Spleen (tissue), 13 donors: Measurements from ENCODE around the gene BLZF1. TPM values are rescaled to one million over a fixed set of nuclear protein-coding genes. Genes with fewer than 3 reads are reported as not detected.

ENCODE experiments used
- DNase-seq: peaks from one replicate; pipeline ENCODE4 v3.0.0-alpha.2; 2020
- H3K27ac ChIP-seq, 8 donors: fragments of 200-600 bp; sonication (generic) in 7 of 8; 1 replicate in 4 of 8; 2 replicates in 4 of 8; pipeline versions ENCODE4 v1.5.0 to v1.8.0; 2016 to 2021; ENCODE audit warnings: inconsistent platforms in 4 of 8, mild to moderate bottlenecking in 4 of 8, moderate library complexity in 1 of 8
- H3K27me3 ChIP-seq, 7 donors: fragments of 200-600 bp; sonication (generic) in 6 of 7; replicated peaks in 1 of 7; 1 replicate in 4 of 7; 2 replicates in 3 of 7; pipeline versions ENCODE4 v1.5.0 to v1.8.0; 2016 to 2021; ENCODE audit warnings: inconsistent platforms in 3 of 7, mild to moderate bottlenecking in 1 of 7
- H3K36me3 ChIP-seq, 6 donors: fragments of 200-600 bp; sonication (generic) in 5 of 6; 1 replicate in 4 of 6; 2 replicates in 2 of 6; pipeline versions ENCODE4 v1.5.0 to v1.8.0; 2016 to 2021; ENCODE audit warnings: inconsistent platforms in 2 of 6
- H3K4me1 ChIP-seq, 6 donors: fragments of 200-600 bp; sonication (generic) in 5 of 6; 1 replicate in 3 of 6; 2 replicates in 3 of 6; pipeline versions ENCODE4 v1.5.0 to v1.8.0; 2016 to 2021; ENCODE audit warnings: inconsistent platforms in 3 of 6
- H3K4me3 ChIP-seq, 8 donors: fragments of 200-600 bp; sonication (generic) in 7 of 8; 1 replicate in 4 of 8; 2 replicates in 4 of 8; pipeline versions ENCODE4 v1.5.0 to v1.8.0; 2016 to 2021; ENCODE audit warnings: inconsistent platforms in 4 of 8, mild to moderate bottlenecking in 4 of 8, moderate library complexity in 2 of 8
- H3K9me3 ChIP-seq, 8 donors: fragments of 200-600 bp; sonication (generic) in 7 of 8; 1 replicate in 4 of 8; 2 replicates in 4 of 8; pipeline versions ENCODE4 v1.5.0 to v1.8.0; 2016 to 2021; ENCODE audit warnings: inconsistent platforms in 4 of 8
- POLR2A ChIP-seq, 3 donors: fragments of 450-650 bp; IDR thresholded peaks; one replicate each; pipeline ENCODE4 v1.5.1; 2017; ENCODE audit warnings: antibody characterized with exemption in 3 of 3, mild to moderate bottlenecking in 1 of 3
- POLR2AphosphoS5 ChIP-seq, 3 donors: sonication (generic); formaldehyde crosslinking; IDR thresholded peaks; one replicate each; pipeline ENCODE4 v1.5.1; 2017; ENCODE audit warnings: antibody characterized with exemption in 3 of 3
- WGBS, 5 donors: extraction: QIAGEN DNeasy Blood & Tissue Kit in 3 of 5; methylation state at CpG; one replicate each; pipeline versions ENCODE4 v1.1.5 to v1.1.7; 2013 to 2018; 5-methylcytosine and 5-hydroxymethylcytosine counted together
- intact Hi-C: fragments of 100-400 bp; cut with DNase I; formaldehyde crosslinking; loops from one replicate; pipeline ENCODE4 v1.15.0; 2023; ENCODE audit warnings: low total_unique reads
- long read RNA-seq, 2 donors: transcript quantifications; one replicate each; lab custom pipeline, GENCODE V29; 2026
- polyA plus RNA-seq, 3 donors: library from polyadenylated mRNA; stranded (reverse); fragments of 200-250 nt; gene quantifications; one replicate each; pipeline ENCODE4 v1.2.1, GENCODE V29; 2013
- total RNA-seq, 7 donors: library from RNA; depleted of rRNA in 3 of 7; stranded (reverse); fragments of >200 nt in 3 of 7; fragmentation: NEBNext Ultra II Directional in 4 of 7; extraction: Animal tissue kit (Norgen Biotek cat#: 25700) in 4 of 7; gene quantifications; one replicate each; pipeline versions ENCODE4 v1.1.0 to v1.2.1, GENCODE V29; 2016 to 2021
- TF ChIP-seq, protein P1 (sequence below), 11 experiments: fragments of 200-600 bp in 7 of 11; fragments of 450-650 bp in 4 of 11; sonication (generic) in 4 of 11; IDR thresholded peaks in 8 of 11; conservative IDR thresholded peaks in 3 of 11; 1 replicate in 7 of 11; 2 replicates in 4 of 11; pipeline versions ENCODE4 v1.4.0 to v1.8.0; 2016 to 2021; ENCODE audit warnings: antibody characterized with exemption in 11 of 11, inconsistent platforms in 4 of 11, mild to moderate bottlenecking in 1 of 11
- donor health status: healthy with polysubstance abuse.
- donor health status: DM: no; HTN: no; CAD: no; lungs with moderate emphysema.
- donor health status: DM: no; HTN: no; CAD: no.
- donor health status: Bipolar disorder and iron deficiency.
- donor health status: healthy.
- donor health status: DM: no; HTN: no; CAD: no.
- donor health status: DM: yes; HTN: yes; CAD: no.

BLZF1 gene, protein sequence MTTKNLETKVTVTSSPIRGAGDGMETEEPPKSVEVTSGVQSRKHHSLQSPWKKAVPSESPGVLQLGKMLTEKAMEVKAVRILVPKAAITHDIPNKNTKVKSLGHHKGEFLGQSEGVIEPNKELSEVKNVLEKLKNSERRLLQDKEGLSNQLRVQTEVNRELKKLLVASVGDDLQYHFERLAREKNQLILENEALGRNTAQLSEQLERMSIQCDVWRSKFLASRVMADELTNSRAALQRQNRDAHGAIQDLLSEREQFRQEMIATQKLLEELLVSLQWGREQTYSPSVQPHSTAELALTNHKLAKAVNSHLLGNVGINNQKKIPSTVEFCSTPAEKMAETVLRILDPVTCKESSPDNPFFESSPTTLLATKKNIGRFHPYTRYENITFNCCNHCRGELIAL
- total RNA-seq, result 10 to 100 TPM; 16.9 to 33.8 (median 23.0) TPM
- polyA plus RNA-seq, result 1 to 10 TPM; 5.6 to 8.2 (median 6.8) TPM
- long read RNA-seq, donor 1, transcript BLZF1-203 (7 exons, 2,749 nt), result major isoform, 8 of 26 reads
- long read RNA-seq, donor 1, partial matches to known transcripts, result 15 of 26 reads
- long read RNA-seq, donor 1, other reads (novel, unspliced or antisense), result 0 of 26 reads
- long read RNA-seq, donor 2, partial matches to known transcripts, result 0 of 6 reads
- long read RNA-seq, donor 2, other reads (novel, unspliced or antisense), result 0 of 6 reads

DNA sequence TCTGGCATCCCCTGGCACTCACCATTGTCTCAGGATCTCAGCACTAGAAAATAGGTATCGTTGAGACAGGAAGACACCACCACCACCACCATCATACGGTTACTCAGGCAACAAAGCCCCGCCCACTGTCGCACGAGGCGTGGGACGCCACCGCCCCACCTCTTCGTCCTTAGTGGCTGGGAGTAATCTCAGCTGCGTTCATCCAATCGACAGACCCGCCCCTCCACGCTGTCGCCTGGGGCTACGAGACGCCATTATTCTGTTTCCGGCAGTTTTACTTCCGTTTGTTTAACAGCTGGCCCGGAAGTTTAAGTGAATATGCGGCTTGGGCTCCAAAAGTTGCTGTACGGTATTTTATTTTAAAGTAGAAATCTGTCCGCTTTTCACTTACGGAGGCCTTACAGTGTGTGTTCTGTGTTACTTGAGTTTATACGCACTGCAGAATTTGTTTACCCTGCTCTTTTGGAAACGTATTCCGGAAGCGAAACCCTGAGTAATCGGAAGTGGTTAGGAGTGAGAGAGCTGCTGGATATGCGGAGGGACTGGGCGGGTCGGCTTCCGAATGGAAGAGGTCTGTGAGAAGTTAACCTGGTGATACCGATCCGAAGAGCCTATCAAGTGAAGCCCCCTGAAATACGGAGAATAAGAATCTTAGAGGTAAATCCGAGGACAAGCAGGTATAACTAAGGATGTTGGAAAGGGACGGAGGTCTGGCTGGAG lies at the start of gene BLZF1, which contains the start of gene NME7:
Gene BLZF1, plus strand, starts transcription at position 510 of the 720 bp plus-strand sequence. CDS start 1,328 bp downstream, outside the sequence.
Gene NME7, minus strand, starts transcription at position 112 of the 720 bp plus-strand sequence. Its CDS starts 87 bp downstream, at position 25.
- Histone ChIP-seq H3K4me1 (peaks cover 12 to 69% (median 41%) of the 10 kb centered on the region in 6 donors), H3K27me3 (no peaks in the 10 kb centered on the region), H3K36me3 (peaks cover 0 to 33% (median 15%) of the 10 kb centered on the region in 6 donors), H3K9me3 (peaks cover 0 to 4% (median 0%) of the 10 kb centered on the region in 8 donors), H3K4me3 (peak within 1 kb of the TSS; percentile 50 to 90 (median 76)), H3K27ac (peak within 1 kb of the TSS; percentile 17 to 92 (median 84))
- WGBS, 5 donors, result 0% methylated on average over 37 of the region's 37 CpGs
- peak; percentile 99 for DNase-seq
- TF ChIP-seq, protein P1, sequence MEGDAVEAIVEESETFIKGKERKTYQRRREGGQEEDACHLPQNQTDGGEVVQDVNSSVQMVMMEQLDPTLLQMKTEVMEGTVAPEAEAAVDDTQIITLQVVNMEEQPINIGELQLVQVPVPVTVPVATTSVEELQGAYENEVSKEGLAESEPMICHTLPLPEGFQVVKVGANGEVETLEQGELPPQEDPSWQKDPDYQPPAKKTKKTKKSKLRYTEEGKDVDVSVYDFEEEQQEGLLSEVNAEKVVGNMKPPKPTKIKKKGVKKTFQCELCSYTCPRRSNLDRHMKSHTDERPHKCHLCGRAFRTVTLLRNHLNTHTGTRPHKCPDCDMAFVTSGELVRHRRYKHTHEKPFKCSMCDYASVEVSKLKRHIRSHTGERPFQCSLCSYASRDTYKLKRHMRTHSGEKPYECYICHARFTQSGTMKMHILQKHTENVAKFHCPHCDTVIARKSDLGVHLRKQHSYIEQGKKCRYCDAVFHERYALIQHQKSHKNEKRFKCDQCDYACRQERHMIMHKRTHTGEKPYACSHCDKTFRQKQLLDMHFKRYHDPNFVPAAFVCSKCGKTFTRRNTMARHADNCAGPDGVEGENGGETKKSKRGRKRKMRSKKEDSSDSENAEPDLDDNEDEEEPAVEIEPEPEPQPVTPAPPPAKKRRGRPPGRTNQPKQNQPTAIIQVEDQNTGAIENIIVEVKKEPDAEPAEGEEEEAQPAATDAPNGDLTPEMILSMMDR (IDR thresholded peaks at IDR 0.05 in 8 of 11, conservative IDR thresholded peaks at IDR 0.05 in 3 of 11), result peak in 1 of 11 experiments; percentile 35
- TF ChIP-seq POLR2AphosphoS5 (IDR thresholded peaks at IDR 0.05), result peak; percentile 68 to 82 (median 78)
- TF ChIP-seq POLR2A (IDR thresholded peaks at IDR 0.05), result no peak
- intact Hi-C loops, result loop anchor here (10.0 kb wide), 1 partner anchor 933 kb away; no protein-coding TSS in a partner anchor

DNA sequence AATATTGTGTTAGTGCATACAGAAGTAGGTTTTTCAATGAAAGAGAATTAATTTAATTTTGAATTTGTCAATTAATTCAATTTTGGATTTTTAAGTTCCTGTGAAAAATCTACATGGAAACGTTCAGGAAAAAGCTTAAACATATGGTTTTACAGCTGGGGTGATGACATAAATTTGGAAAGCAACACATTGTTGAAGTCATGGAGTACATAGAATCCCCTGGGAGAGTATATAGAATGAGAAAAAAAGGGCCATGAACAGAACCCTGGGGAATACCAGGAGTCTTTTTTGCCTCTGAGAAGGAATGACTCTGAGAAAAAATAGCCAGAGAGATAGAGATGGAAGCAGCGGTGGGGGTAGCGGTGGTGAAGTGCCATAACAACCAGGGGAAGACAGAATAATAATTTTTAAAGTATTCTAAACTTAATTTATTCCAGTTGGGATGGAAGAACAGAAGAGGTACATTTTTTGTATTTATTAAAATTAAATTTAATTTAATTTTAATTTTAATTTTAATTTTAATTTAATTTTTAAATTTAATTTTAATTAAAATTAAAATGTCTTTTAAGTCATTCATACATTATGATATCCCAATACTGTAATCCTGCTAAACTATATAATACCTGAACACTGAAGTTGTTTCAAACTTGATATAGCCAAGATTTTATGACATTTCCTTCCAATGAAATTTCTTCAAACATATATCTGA lies 49.3 kb upstream of the BLZF1 start:
- Histone ChIP-seq H3K36me3 (peaks cover 0 to 10% (median 0%) of the 10 kb centered on the region in 6 donors), H3K9me3 (no peaks in the 10 kb centered on the region), H3K4me1 (no peaks in the 10 kb centered on the region), H3K27me3 (no peaks in the 10 kb centered on the region), H3K4me3 (no peak overlapping the region), H3K27ac (no peak overlapping the region)
- TF ChIP-seq POLR2A (IDR thresholded peaks at IDR 0.05) (no peak), POLR2AphosphoS5 (IDR thresholded peaks at IDR 0.05) (no peak)
- TF ChIP-seq, protein P1 (IDR thresholded peaks at IDR 0.05 in 8 of 11, conservative IDR thresholded peaks at IDR 0.05 in 3 of 11), result no peak
- intact Hi-C loops, result no loop called here
- DNase-seq, result no peak
- WGBS, 5 donors, result 88 to 99% (median 94%) methylated on average over 3 of the region's 3 CpGs

DNA sequence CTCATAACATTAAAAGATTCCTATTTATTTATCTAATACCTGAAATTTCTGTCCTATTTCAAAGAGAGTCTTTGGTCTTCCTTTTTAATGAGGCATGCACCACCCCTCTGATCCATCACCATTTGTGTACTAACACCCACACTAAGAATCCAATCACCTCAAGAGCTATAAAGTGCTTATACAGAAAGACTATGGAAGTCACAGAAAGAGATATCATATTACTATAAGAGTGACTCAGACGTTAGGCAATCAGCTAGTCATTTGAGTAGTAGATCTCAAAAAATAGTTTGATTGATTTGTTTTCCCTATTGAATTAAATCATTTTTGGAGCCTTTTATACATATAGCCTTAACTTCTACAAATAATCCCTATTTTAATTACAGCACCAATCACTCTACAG lies 46.5 kb upstream of the BLZF1 start:
- 89 to 100% (median 91%) methylated on average over 1 of the region's 1 CpG for WGBS, 5 donors
- peaks cover 0 to 10% (median 0%) of the 10 kb centered on the region in 6 donors for H3K36me3 ChIP-seq
- no peak overlapping the region for H3K4me3 ChIP-seq
- no peak overlapping the region for H3K27ac ChIP-seq
- H3K4me1 ChIP-seq, result peaks cover 0 to 6% (median 0%) of the 10 kb centered on the region in 6 donors
- H3K9me3 ChIP-seq, result no peaks in the 10 kb centered on the region
- intact Hi-C loops, result no loop called here
- no peaks in the 10 kb centered on the region for H3K27me3 ChIP-seq
- no peak for TF ChIP-seq POLR2AphosphoS5 (IDR thresholded peaks at IDR 0.05)
- TF ChIP-seq POLR2A (IDR thresholded peaks at IDR 0.05), result no peak
- TF ChIP-seq, protein P1 (IDR thresholded peaks at IDR 0.05 in 8 of 11, conservative IDR thresholded peaks at IDR 0.05 in 3 of 11), result no peak
- DNase-seq, result no peak
